Kidney epithelial cell (primary cell): ENCODE results near the gene MARCKSL1. TPM values are rescaled to one million over a fixed set of nuclear protein-coding genes. Genes with fewer than 3 reads are reported as not detected.

ENCODE experiments used
- DNase-seq: peaks from one replicate; pipeline ENCODE4 v3.0.0-alpha.2; 2010; ENCODE audit warnings: low read depth
- H3K27me3 ChIP-seq: 2 replicates; pipeline ENCODE4 v1.6.0; 2011; ENCODE audit warnings: low read length; ENCODE audit not compliant: control insufficient read depth, insufficient read depth
- H3K36me3 ChIP-seq: 2 replicates; pipeline ENCODE4 v1.5.1; 2011; ENCODE audit warnings: low read length; ENCODE audit not compliant: control insufficient read depth, insufficient read depth
- H3K4me3 ChIP-seq: 2 replicates; pipeline ENCODE4 v1.5.1; 2011; ENCODE audit warnings: low read depth, mild to moderate bottlenecking, control low read depth, low read length
- CTCF ChIP-seq: IDR thresholded peaks from 2 replicates; pipeline ENCODE4 v1.5.1; 2011; ENCODE audit warnings: mild to moderate bottlenecking, moderate library complexity, low read length, control low read depth, inconsistent platforms; ENCODE audit not compliant: insufficient read depth, poor library complexity, severe bottlenecking
- total RNA-seq: library from RNA; depleted of rRNA; stranded (reverse); fragments of >200 nt; gene quantifications from 2 replicates; pipeline ENCODE4 v1.2.3, GENCODE V29; 2015

The MARCKSL1 gene
- total RNA-seq, 1 donor from 2014 or later: 184 TPM

- Histone ChIP-seq H3K36me3 (peaks cover 5% of the 10 kb centered on the region), H3K27me3 (no peaks in the 10 kb centered on the region), H3K4me3 (no peak overlapping the region)
- no peak for DNase-seq
- TF ChIP-seq CTCF: no peak
These were observed 36.2 kb upstream of the MARCKSL1 start for GRCh38 chr1:32372149-32372756.

GRCh38 chr1:32367912-32368635 lies 32.0 kb upstream of the MARCKSL1 start:
- Histone ChIP-seq H3K36me3 (peaks cover 7% of the 10 kb centered on the region), H3K4me3 (no peak overlapping the region)

GRCh38 chr1:32365445-32365844 lies 29.4 kb upstream of the MARCKSL1 start:
- no peaks in the 10 kb centered on the region for H3K27me3 ChIP-seq
- no peak for TF ChIP-seq CTCF
- no peak overlapping the region for H3K4me3 ChIP-seq
- H3K36me3 ChIP-seq: peaks cover 7% of the 10 kb centered on the region
- no peak for DNase-seq

More at GRCh38 chr1:32367912-32368635, 32.0 kb upstream of the MARCKSL1 start:
- H3K27me3 ChIP-seq: no peaks in the 10 kb centered on the region
- no peak for DNase-seq
- TF ChIP-seq CTCF: no peak

GRCh38 chr1:32364836-32365235 lies 28.8 kb upstream of the MARCKSL1 start:
- TF ChIP-seq CTCF: no peak
- no peak overlapping the region for H3K4me3 ChIP-seq
- no peak for DNase-seq
- H3K36me3 ChIP-seq: peaks cover 7% of the 10 kb centered on the region
- no peaks in the 10 kb centered on the region for H3K27me3 ChIP-seq

GRCh38 chr1:32363713-32364112 lies 27.7 kb upstream of the MARCKSL1 start:
- no peak for TF ChIP-seq CTCF
- no peak for DNase-seq
- no peaks in the 10 kb centered on the region for H3K27me3 ChIP-seq
- H3K36me3 ChIP-seq: peaks cover 7% of the 10 kb centered on the region
- no peak overlapping the region for H3K4me3 ChIP-seq
